GM19324 (cell line): ENCODE results near the gene CMYA5.

Experiments
- ATAC-seq: cut with Tn5 transposase; IDR thresholded peaks from one replicate; pipeline ENCODE4 v1.9.1; 2021; ENCODE audit warnings: mild to moderate bottlenecking, moderate library complexity; ENCODE audit not compliant: unreplicated experiment, low FRiP score

The CMYA5 gene

GRCh38 chr5:79829260-79829659, 139.6 kb downstream of the CMYA5 start:
- no peak for ATAC-seq

GRCh38 chr5:79831381-79832309, 142.0 kb downstream of the CMYA5 start:
- ATAC-seq: no peak

GRCh38 chr5:79832911-79833310, 143.3 kb downstream of the CMYA5 start:
- no peak for ATAC-seq

- ATAC-seq: no peak
Observed at GRCh38 chr5:79834098-79834753, 144.6 kb downstream of the CMYA5 start.

- ATAC-seq: no peak
Observed at GRCh38 chr5:79834754-79835714, 145.4 kb downstream of the CMYA5 start.

- no peak for ATAC-seq
Observed at GRCh38 chr5:79837761-79838551, 148.3 kb downstream of the CMYA5 start.

GRCh38 chr5:79840084-79840990, 150.7 kb downstream of the CMYA5 start:
- ATAC-seq: no peak

GRCh38 chr5:79841172-79841571, 151.5 kb downstream of the CMYA5 start:
- ATAC-seq: no peak

- no peak for ATAC-seq
Observed at GRCh38 chr5:79842006-79842881, 152.6 kb downstream of the CMYA5 start.

- ATAC-seq: no peak
Observed at GRCh38 chr5:79842991-79843390, 153.4 kb downstream of the CMYA5 start.

- ATAC-seq: no peak
Observed at GRCh38 chr5:79843450-79844388, 154.1 kb downstream of the CMYA5 start.

GRCh38 chr5:79844571-79844970, 154.9 kb downstream of the CMYA5 start:
- ATAC-seq: no peak

- ATAC-seq: no peak
Observed at GRCh38 chr5:79845448-79846197, 156.0 kb downstream of the CMYA5 start.

- ATAC-seq: no peak
Observed at GRCh38 chr5:79846198-79846521, 156.5 kb downstream of the CMYA5 start.

- no peak for ATAC-seq
Observed at GRCh38 chr5:79847561-79847960, 157.9 kb downstream of the CMYA5 start.

- no peak for ATAC-seq
Observed at GRCh38 chr5:79849061-79849460, 159.4 kb downstream of the CMYA5 start.
